Stimulated activated CD8-positive, alpha-beta memory T cell treated with anti-CD3 and anti-CD28 coated beads, Interleukin-4, amount 100 ng/mL, for 1 hour (primary cell): Measurements from ENCODE around the gene DCAF16.

ENCODE experiments used
- DNase-seq, 2 donors: peaks; one replicate each; pipeline ENCODE4 v3.0.0-alpha.2; 2020; ENCODE audit warnings: low read depth in 2 of 2, low spot score in 1 of 2

DCAF16 gene

DNA sequence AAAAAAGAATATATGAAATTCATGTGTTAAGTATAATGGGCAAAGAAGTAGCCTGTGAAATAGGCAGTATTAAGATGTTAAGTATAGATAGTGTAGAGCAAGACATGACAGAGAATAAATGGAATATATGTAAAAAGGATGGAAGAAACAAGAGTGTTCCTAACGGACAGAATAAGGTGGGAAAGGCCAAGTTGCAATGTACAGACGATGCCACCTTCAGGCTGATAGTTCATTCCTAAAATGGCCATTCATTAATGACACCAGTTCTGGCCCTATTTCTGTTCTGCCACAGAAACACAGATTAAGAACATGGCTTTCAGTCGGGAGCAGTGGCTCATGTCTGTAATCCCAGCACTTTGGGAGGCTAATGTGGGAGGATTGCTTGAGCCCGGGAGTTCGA, 24.7 kb downstream of the DCAF16 start:
- no peak for DNase-seq

DNA sequence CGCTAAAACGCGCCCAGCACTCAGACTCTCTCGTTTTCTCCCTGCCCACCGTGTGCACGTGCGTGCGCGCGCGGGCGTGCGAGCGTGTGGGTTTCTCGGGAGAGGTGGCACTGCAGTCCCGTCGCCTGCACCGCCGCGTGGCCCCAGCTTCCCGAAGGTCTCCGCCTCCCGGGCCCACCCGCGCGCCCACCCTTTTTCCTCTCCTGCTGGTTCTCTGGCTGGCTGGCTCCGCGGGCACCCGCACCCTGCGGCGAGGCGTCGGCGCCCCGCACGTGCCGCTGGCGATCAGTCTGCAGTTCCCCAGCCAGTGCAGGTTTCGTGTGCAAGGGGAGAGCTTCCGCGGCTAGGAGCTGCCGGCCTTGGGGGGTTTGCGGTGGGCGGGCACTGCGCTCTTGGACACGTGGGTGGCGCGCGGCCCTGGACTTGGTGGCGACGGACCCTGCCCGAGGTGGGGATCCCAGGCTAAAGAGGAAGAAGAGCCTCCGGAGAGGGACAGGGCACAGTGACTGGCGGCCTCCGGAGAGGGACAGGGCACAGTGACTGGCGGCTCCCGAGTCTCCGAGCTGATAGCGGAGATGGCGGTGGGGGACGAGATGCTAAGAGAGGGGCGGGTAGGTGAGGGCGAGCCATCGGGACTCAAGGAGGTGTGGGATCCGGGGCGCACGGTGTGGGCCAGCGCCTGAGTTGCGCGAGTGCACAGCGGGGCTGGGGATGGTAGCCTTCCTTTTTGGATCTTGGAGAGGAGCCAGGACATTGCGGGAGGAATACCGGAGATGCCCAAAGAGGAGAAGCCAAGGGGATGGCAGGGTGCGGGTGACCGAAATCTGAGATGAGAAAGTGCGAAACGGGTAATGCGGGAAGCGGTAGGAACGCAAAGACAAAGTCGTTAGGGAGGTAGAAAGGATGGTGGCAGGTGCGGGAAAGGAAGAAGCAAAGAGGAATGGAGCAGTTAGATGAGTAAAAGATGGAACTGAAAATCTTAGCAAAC, 29.0 kb downstream of the DCAF16 start, which contains the start of gene FAM184B:
Gene FAM184B, minus strand, starts transcription at position 322 of the 988 bp plus-strand sequence. CDS start 322 bp downstream, outside the sequence.
- no peak for DNase-seq

DNA sequence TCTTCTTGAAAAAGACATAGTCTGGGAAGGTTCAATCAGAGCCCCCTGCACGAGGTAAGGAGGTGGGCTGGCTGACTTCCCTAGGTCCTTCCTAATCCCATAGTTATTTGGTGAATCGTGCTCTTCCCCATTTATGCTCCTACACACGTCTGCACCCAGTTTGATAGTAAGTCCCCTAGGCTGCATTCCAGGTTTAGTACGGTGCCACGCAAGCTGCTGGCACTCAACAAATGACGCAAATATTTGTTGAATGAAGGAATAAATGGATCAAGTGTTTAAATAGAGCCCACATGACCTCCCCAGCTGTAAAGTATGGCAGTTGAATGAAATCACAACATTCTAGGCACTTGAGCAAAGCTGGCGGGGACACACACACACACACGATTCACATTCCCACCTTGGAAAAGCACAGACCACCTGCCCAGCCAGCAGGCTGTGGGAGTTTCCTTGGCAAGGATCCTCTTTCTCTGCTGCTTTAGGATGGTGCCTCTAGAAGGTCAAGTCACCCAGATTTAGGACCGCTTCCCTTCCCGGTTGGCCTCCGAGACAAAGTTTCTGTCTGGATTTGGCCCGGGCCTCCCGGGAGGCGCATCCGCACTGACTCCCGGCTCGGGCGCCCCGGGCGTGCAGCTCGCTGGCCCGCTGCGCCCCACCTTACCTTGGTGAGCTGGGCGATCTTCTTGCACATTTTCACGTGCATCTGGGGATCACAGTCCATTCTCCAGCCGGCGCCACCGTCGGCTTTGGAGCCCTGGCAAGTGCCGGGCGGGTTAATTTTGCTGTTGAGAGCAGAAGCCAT, 29.9 kb downstream of the DCAF16 start:
- no peak for DNase-seq

DNA sequence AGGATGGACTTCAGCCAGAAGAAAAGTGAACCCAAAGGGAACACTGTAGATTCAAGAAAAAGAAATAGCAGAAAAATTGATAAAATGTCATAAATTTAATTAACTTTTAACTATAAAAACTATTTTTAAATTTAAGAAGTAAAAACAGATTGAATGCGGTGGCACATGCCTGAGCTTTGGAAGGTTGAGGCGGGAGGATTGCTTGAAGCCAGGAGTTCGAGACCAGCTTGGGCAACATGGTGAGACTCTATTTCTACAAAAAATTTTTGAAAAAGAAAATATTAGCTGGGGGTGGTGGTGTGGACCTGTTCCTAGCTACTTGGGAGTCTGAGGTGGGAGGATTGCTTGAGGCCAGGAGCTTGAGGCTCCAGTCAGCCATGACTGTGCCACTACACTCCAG, 32.1 kb downstream of the DCAF16 start:
- no peak for DNase-seq

DNA sequence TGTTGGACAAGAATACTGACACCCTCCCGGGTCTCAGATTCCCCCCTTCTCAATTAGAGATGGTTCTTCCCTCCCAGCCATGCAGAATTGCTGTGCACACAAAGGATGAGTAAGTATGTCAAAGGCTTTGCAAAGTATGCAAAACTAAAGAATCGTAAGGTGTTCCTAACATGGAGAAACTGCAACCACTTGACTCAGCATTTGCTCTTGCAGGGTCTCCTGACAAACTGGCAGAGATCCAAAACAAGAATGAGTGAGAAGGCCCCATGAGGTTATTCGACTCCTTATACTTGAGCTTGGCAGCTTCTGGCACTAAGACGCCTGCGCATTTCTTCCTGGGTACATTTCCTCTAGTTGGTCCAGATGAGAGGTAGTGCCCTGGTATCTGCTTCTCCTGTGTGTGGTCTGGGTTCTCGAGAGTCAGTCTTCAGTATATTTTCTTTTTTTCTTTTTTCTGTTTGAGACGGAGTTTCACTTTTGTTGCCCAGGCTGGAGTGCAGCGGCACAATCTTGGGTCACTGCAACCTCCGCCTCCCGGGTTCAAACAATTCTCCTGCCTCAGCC, 37.3 kb downstream of the DCAF16 start:
- DNase-seq, result no peak

DNA sequence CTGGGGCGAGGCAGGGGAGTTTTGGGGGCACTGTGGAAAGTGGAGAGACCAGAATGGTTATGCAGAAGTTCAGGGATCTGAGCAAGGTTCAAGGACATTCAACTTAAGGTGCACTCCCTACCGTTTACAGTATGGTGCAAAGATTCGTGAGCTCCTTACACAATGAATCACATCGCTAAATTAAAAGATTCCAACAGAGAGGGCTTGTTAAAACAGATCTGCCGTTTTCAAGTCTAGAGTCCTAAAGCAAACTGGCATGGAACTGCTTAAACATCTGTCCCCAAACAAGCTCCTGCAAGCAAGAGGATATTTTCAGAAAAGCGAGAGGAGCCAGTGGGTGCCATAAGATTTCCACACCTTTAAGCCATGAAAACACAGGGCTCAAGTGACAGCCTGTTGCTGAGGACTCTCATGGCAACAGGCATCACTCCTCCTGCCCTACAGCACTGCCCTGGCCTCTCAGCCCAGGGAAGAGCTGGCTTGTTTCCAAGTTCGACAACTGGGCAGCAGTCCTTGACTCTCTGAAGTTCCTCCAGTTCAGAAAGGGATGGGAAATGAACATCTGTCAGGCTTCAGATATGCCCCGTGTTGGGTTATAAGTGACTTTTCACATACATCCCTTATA, 39.2 kb downstream of the DCAF16 start:
- no peak for DNase-seq

DNA sequence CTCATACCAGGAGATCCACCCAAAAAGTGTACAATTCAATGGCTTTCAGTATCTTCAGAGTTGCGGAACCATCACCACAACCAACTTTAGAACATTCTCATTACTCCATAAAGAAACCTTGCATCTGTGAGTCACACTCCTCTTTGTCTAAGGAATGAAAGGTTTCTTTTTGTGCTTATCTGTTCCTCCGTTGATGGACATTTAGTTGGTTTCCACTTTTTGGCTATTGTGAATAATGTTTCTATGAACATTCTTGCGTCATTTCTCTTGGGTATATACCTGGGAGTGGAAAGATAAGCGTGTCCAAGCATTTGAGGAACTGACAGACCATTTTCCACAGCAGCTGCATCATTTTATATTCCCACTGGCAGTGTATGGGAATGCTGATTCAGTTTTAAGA, 39.7 kb downstream of the DCAF16 start:
- no peak for DNase-seq

DNA sequence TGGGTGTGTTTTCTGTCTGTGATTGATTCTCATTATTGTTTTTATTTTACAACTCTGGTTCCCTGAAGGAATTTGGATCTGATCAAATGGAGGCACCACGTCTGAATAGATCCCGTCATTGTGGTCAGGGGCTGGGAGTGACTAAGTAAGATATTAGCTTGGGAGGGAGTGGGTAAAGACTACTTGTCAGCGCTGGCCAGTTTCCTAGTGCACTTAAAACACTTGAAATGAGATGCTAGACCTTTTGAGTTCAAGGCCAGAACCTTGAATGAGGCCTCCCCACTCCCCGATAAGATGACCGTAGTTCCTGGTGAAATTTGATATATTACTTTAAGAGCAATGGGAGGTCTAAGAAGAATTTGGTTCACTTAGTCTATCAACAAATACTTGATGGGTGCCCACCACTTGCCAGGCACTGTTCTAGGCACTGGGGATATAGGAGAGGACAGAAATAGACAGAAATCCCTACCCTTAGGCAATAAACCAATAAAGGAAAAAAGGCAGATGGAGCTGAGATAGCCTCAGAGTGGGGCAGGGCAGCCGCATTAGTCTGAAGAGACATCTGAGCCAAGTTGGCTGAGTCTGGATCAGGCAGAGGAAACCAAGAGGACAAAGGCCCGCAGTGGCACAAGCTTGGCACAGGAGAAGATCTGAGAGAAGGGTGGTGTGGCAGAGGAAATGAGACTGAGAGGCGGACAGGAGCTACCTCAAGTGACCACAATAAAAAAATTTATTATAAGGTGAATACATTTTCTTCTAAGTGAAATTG, 41.0 kb downstream of the DCAF16 start:
- no peak for DNase-seq

DNA sequence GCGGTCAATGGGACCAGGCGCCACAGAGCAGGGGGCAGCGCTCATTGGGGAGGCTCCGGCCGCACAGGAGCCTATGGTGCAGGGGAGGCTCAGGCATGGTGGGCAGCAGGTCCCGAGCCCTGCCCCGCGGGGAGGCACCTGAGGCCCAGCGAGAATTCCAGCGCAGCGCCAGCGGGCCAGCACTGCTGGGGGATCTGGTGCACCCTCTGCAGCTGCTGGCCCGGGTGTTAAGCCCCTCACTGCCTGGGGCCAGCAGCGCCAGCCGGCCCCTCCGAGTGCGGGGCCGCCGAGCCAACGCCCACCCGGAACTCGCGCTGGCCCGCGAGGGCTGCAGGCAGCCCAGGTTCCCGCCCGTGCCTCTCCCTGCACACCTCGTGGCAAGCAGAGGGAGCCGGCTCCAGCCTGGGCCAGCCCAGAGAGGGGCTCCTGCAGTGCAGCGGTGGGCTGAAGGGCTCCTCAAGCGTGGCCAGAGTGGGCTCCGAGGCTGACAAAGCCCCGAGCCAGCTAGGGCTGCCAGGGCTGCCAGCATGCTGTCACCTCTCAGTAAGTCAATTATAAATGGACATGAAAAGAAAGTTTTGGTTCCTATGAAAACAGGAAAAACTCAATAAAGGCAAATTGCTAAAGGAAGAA, 43.6 kb downstream of the DCAF16 start:
- no peak for DNase-seq

DNA sequence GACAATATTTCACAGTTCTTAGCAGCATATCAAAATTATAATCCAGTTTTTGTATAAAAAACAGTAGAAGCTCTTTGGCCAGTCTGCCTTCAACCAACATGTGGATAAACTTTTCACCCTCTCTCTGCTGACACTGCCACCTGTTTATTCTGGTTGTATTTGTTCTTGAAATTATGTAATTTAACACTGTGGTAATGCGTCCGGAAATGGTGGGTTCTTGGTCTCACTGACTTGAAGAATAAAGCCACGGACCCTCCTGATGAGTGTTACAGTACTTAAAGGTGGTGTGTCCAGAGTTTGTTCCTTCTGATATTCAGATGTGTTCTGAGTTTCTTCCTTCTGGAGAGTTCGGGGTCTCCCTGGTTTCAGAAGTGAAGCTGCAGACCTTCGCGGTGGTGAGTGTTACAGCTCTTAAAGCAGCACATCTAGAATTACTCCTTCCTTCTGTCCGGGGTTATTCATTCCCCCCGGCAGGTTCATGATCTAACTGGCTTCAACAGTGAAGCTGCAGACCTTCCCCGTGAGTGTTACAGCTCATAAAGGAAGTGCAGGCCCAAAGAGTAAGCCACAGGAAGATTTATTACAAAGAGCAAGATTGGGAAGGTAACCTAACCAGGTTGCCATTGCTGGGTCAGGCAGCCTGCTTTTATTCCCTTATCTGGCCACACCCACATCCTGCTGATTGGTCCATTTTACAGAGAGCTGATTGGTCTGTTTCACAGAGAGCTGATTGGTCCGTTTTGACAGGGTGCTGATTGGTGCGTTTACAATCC, 44.9 kb downstream of the DCAF16 start:
- DNase-seq, result no peak

DNA sequence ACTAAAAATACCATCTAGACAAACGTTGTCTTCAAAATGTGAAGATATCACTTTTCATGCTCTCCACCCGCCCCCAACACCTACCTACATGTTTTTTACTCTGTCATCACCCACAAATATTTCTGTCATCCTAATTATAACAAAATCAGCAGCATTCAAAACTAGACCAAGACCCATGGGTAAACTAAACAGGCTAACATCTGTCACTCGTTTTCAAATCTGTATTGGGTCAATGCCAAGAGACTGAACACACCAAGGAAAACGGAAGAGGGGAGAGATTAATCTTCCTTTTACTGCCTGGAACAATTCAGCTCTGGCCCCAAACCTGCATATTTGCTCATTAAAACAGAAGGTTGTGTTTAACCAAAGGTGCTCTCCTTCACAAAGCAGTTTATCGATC, 46.6 kb downstream of the DCAF16 start:
- no peak for DNase-seq

DNA sequence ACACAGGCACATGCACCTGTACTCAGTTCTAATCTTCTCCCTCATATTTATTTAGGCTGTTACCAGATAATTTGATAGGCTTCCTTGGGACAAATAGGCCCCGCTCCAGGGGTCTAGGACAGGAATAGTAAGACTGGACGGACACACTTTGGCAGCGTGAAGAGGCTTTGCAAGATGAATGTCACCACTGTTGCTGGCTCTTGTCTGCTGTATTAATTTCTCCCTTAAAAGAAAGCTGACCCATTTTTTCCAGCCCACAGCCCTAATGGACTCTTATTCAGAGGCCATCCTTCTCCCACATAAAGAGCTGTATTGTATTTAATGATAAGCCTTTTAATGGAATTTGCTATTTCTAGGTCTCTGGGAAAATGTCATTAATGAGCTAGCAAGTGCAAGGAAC, 47.1 kb downstream of the DCAF16 start:
- no peak for DNase-seq

DNA sequence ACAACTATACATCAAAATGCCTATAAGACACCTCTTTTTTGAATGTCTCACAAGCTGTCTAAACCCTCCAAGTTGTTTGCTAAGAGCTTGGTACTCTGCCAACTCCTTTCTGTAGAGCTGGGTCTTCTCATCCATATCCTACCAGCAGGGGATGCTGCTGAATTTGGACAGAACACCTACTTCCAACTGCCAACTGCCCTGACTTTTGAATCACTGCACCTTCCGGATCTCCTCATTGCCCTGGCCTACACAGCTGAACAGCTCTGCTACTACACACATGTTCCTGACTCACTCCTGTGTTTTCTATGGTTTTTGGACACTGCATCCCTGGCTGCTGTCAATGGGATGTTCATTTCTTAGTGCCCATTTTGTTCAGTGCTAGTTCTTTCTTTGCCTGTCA, 47.8 kb downstream of the DCAF16 start:
- DNase-seq, result no peak

DNA sequence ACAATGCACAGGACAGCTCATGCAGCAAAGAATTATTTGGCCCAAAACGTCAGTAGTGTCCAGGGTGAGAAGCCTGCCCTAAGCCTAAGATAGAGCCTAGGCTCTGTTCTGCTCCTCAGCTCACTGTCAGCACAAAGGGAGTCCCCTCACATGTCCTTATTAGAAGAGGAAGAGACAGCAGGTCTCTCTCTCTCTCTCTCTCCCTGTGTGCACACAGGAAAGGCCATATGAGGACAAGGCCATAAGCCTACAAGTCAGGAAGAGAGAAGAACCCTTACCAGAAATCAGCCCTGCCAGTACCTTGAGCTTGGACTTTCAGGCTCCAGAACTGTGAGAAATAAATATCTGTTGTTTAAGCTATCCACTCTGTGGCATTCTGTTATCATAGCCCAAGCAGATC, 49.5 kb downstream of the DCAF16 start:
- DNase-seq, result no peak

DNA sequence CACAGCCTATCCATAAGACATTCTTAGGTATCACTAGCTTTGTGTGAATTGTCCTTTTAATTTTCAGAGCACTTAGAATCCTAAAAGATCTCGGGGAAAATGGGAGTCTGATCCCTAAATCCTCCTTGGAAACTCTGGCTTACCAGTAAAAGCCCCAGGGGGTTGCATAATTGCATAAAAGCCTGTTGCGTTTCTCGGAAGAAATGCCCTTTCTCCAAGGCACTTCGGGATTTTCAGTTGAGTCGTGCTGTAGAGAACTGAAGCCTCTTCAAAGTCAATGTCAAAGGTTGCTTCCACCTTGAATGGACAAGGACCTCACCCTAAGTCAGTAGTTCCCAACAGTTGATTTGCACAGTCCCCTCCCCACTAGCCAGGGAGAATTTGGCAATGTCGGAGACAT, 49.9 kb downstream of the DCAF16 start:
- DNase-seq, result no peak

DNA sequence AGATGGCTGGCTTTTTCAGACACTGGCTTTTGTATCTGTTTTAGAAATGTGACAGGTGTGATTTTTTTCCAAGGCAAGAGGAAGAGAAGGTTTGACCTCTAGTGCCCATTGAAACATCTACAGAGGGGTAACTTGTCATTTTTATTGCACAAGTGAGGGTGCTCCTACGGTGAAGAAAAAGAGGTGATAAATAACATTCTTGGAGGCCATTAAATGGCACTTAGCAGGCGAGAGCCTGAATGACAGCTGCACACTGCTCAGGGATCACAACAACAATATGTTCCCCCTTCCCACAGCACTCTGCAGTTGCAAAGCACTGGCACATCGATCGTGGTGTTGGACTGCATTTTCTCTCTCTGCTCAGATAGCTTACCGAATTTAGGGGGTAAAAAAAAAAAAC, 52.1 kb downstream of the DCAF16 start:
- no peak for DNase-seq

DNA sequence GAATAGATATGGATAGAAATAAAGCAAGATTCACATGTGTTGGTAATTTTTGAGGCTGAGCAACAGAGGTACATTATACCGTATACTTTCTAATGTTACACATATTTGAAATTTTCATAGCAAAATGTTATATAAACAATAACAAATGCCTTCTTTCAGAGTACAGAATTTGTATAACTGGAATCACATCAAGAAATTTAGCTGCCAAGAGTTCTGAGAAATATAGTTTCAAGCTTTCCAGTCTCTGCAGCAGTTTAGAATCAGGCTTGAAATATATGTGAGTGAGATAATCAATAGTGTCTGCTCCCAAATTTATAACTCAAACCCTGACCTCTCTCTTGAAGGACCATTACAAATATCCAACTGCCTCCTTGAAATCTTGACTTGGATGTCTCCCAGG, 52.9 kb downstream of the DCAF16 start:
- DNase-seq, result no peak

DNA sequence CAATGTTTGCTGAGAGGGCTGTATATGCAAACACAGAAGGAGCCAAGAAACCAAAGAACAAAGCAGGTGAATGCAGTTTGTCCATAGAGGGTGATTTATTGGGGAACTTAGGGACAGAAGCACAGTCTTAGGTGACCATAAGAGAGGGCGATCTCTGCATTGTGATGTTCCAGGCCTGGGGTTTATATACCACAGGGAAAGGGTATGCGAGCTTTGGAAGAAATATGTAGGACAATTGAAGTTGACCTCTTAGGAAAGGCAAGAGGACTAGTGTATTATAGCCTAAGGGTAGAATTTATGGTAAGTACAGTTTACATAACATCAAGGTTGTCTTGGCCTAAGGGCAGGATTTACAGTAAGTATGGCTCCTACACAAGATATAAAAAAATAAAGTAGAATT, 56.9 kb downstream of the DCAF16 start:
- DNase-seq, result no peak
